SK-N-MC (cell line): ENCODE data around the gene SEMA3A.

Experiments
- EZH2 ChIP-seq: fragments of 200-600 bp; sonication (generic); IDR thresholded peaks from one replicate; pipeline ENCODE4 v1.6.1; 2017; ENCODE audit warnings: antibody characterized with exemption
- POLR2AphosphoS5 ChIP-seq: IDR thresholded peaks from 2 replicates; pipeline ENCODE4 v1.6.1; 2012; ENCODE audit warnings: mild to moderate bottlenecking, low read depth, low read length, borderline replicate concordance

DNA sequence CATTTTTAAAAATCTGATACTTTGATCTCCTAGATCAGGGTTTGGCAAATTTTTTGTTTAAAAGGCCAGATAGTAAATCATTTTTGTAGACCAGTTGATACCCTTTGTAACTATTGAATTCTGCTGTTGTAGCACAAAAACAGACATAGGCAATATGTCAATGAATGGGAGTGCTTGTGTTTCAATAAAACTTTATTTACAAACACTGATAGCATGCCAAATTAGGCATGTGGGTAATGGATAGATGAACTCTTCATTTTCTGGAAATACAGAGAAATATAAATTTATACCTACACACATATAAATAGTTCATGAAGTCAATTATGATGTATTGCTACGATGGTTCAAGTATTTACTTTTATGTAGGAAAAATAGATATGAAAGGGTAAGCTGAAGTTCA lies 60.4 kb downstream of the SEMA3A start:
- no peak for TF ChIP-seq EZH2
- no peak for TF ChIP-seq POLR2AphosphoS5
